Measurements from ENCODE around the gene C2CD4B. TPM values are rescaled to one million over a fixed set of nuclear protein-coding genes. Genes with fewer than 3 reads are reported as not detected.

C2CD4B gene
- total RNA-seq, 4 donors from 2014 or later = 0.42 to 5.7 (median 2.1) TPM

DNA sequence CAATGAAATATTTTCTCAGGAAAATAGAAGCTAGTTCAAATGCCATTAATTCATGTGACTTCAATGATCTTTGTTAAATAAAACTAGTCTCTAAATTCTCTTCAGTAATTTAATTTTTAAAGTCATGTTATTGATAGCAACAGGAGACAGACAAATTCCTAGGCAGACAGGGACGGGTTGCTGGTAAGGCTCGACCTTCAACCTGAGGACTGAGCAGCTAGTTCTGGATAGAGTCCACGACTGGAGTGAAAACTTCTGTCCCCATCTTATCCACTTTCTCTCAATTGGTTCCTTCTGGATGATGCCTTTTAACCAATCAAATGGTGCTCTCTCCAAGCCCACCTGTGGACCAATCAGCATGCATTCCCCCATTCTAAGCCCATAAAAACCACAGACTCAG, 43.8 kb upstream of the C2CD4B start:
- intact Hi-C loops (cut with DNase I; ENCODE audit: low total_unique reads) = no loop called here
- no peak for DNase-seq (ENCODE audit: low spot score in 2 of 2)
- WGBS, 2 donors = 83 to 92% methylated on average over 3 of the region's 3 CpGs
- no peak overlapping the region for H3K4me3 ChIP-seq (ENCODE audit: low read depth, poor library complexity, severe bottlenecking)
- no peak for TF ChIP-seq POLR2A (IDR thresholded peaks at IDR 0.05)
- TF ChIP-seq, protein P1, sequence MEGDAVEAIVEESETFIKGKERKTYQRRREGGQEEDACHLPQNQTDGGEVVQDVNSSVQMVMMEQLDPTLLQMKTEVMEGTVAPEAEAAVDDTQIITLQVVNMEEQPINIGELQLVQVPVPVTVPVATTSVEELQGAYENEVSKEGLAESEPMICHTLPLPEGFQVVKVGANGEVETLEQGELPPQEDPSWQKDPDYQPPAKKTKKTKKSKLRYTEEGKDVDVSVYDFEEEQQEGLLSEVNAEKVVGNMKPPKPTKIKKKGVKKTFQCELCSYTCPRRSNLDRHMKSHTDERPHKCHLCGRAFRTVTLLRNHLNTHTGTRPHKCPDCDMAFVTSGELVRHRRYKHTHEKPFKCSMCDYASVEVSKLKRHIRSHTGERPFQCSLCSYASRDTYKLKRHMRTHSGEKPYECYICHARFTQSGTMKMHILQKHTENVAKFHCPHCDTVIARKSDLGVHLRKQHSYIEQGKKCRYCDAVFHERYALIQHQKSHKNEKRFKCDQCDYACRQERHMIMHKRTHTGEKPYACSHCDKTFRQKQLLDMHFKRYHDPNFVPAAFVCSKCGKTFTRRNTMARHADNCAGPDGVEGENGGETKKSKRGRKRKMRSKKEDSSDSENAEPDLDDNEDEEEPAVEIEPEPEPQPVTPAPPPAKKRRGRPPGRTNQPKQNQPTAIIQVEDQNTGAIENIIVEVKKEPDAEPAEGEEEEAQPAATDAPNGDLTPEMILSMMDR (IDR thresholded peaks at IDR 0.05) = no peak

DNA sequence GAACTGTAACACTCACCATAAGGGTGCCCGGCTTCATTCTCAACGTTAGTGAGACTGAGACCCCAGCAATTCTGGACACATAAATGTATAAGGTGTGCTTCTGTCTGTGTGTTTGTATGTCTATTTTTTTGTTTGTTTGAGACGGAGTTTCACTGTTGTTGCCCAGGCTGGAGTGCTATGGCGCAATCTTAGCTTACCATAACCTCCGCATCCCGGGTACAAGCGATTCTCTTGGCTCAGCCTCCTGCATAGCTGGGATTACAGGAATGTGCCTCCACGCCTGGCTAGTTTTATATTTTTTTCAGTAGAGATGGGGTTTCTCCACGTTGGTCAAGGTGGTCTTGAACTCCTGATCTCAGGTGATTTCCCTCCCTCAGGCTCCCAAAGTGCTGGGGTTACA, 43.3 kb upstream of the C2CD4B start:
- no peak overlapping the region for H3K4me3 ChIP-seq (ENCODE audit: low read depth, poor library complexity, severe bottlenecking)
- no peak for TF ChIP-seq POLR2A (IDR thresholded peaks at IDR 0.05)
- TF ChIP-seq, protein P1 (IDR thresholded peaks at IDR 0.05) = no peak
- DNase-seq (ENCODE audit: low spot score in 2 of 2) = no peak
- 84 to 91% methylated on average over 9 of the region's 9 CpGs for WGBS, 2 donors
- intact Hi-C loops (cut with DNase I; ENCODE audit: low total_unique reads) = no loop called here

DNA sequence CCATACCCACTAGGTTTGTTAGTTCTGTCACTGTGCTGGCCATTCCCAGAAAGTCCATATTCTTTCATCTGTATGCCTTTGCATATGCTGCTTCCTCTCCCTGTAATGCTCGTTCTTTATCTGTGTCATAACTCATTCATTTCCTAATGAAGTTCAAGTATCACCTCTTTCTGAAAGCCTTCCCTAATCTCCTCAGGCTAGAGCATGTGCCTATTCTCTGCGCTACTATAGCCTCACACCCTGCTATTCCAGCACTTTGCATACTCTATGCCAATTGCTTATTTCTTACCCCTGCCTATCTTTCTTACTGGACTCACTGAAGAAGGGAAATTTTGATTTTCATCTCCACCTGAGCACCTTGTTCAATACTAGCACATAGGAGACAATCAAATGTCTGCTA, 25.6 kb upstream of the C2CD4B start:
- H3K4me3 ChIP-seq (ENCODE audit: low read depth, poor library complexity, severe bottlenecking) = no peak overlapping the region
- intact Hi-C loops (cut with DNase I; ENCODE audit: low total_unique reads) = no loop called here
- TF ChIP-seq, protein P1 (IDR thresholded peaks at IDR 0.05) = no peak
- TF ChIP-seq POLR2A (IDR thresholded peaks at IDR 0.05) = no peak
- no peak for DNase-seq (ENCODE audit: low spot score in 2 of 2)
- WGBS, 2 donors = 50 to 73% methylated on average over 2 of the region's 2 CpGs

DNA sequence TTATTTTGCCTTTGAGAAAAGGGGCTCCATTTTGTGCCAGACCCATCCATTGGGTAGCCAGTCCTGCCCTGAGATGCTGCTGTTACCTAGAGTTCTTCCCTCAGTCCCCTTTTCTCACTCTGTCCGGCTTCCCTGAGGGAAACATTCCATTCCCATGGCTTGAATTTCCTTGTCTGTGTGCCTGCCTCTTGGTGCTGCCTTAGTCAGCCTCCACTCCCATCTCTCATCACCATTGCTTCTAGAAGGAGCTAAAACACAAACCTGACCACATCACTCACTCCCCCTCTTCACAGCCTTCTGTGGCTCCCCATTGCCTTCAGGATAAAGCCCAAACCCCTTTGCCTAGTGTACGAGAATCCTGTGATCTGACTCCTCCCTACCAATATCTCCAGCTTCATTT, 25.2 kb upstream of the C2CD4B start:
- H3K4me3 ChIP-seq (ENCODE audit: low read depth, poor library complexity, severe bottlenecking) = no peak overlapping the region
- DNase-seq (ENCODE audit: low spot score in 2 of 2) = no peak
- 41 to 50% methylated on average over 2 of the region's 2 CpGs for whole genome bisulfite sequencing, 2 donors
- intact Hi-C loops (cut with DNase I; ENCODE audit: low total_unique reads) = no loop called here
- no peak for TF ChIP-seq POLR2A (IDR thresholded peaks at IDR 0.05)
- TF ChIP-seq, protein P1 (IDR thresholded peaks at IDR 0.05) = no peak

DNA sequence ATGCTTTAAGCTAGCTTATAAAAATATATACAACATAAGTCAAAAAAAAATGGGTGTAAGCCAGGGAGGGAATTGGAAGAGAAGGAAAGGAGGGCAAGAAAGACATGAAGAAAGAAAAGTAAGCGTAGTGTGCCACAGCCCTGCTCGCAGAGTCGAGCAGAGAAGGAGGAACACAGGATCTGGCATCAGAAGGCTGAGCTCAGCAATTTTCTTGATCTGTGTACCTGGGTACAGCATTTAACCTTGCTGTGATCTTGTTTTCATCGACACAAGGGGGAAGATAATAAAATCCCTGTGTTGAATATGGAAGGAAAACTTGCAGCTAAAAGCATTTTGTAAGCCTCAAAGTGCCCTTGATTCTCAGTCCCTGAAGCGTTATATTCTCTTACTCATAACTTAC, 23.7 kb upstream of the C2CD4B start:
- TF ChIP-seq, protein P1 (IDR thresholded peaks at IDR 0.05) = no peak
- TF ChIP-seq POLR2A (IDR thresholded peaks at IDR 0.05) = no peak
- intact Hi-C loops (cut with DNase I; ENCODE audit: low total_unique reads) = no loop called here
- no peak overlapping the region for H3K4me3 ChIP-seq (ENCODE audit: low read depth, poor library complexity, severe bottlenecking)
- DNase-seq (ENCODE audit: low spot score in 2 of 2) = no peak
- 81 to 87% methylated on average over 5 of the region's 5 CpGs for WGBS, 2 donors

DNA sequence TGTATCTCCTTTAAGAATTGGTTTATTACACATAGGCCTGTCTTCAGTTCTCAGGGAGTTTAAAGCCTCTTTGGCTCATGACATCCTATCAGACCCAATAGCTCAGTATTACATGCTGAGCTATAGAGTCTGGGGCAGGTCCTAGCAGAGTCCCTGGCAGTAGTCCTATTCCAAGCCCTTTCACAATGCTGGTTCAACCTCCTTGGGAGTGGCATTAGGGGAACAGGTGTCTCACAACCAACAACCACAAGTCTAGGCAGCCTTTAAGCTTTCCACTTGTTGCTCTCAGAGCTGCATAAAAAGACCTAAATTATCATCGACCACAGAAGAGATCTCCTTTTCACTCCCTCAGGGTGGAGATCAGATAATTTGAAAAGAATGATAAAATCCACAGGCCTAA, 22.8 kb upstream of the C2CD4B start:
- no peak overlapping the region for H3K4me3 ChIP-seq (ENCODE audit: low read depth, poor library complexity, severe bottlenecking)
- TF ChIP-seq, protein P1 (IDR thresholded peaks at IDR 0.05) = no peak
- TF ChIP-seq POLR2A (IDR thresholded peaks at IDR 0.05) = no peak
- intact Hi-C loops (cut with DNase I; ENCODE audit: low total_unique reads) = no loop called here
- DNase-seq (ENCODE audit: low spot score in 2 of 2) = no peak
- WGBS, 2 donors = 40 to 47% methylated on average over 1 of the region's 1 CpG
